Stimulated activated CD4-positive, alpha-beta T cell treated with anti-CD3 and anti-CD28 coated beads, TNF-alpha, amount 100 ng/mL, for 4 hours (primary cell): Measurements from ENCODE around the gene PIGQ.
A peak's percentile ranks its signal among the peaks of the same experiment; 100 is the strongest.
"Not testable (repeated sequence)": the region's sequence is repeated elsewhere in the genome, so short reads cannot be mapped to it uniquely, and the experiment has no call there.

Source experiments
- DNase-seq, 3 experiments: peaks; one replicate each; pipeline ENCODE4 v3.0.0-alpha.2; 2020; ENCODE audit warnings: low read depth in 3 of 3

PIGQ gene

GRCh38 chr16:586047-586644 is 16.4 kb downstream of the PIGQ start:
- no peak for DNase-seq

- DNase-seq: no peak
Observed at GRCh38 chr16:586645-587590, 17.1 kb downstream of the PIGQ start.

- peak in 1 of 3 experiments; percentile 43 for DNase-seq
Observed at GRCh38 chr16:588639-588888, 18.8 kb downstream of the PIGQ start.

- peak; percentile 95 to 100 (median 96) for DNase-seq
Observed at GRCh38 chr16:588889-589657, 19.3 kb downstream of the PIGQ start.

GRCh38 chr16:589658-590187 is 20.0 kb downstream of the PIGQ start, which contains the start of gene RAB40C:
Gene RAB40C, plus strand, starts transcription at chr16:590066. Its CDS starts 226 bp downstream, at chr16:590292.
- peak; percentile 98 to 99 (median 99) for DNase-seq

- DNase-seq: no peak
Observed at GRCh38 chr16:590188-590814, 20.5 kb downstream of the PIGQ start.

GRCh38 chr16:590815-591200 is 21.0 kb downstream of the PIGQ start:
- DNase-seq: no peak

GRCh38 chr16:591231-591630 is 21.5 kb downstream of the PIGQ start:
- DNase-seq: no peak

GRCh38 chr16:591892-592517 is 22.2 kb downstream of the PIGQ start:
- DNase-seq: no peak

GRCh38 chr16:592518-593306 is 22.9 kb downstream of the PIGQ start:
- DNase-seq: no peak

GRCh38 chr16:593406-593805 is 23.6 kb downstream of the PIGQ start:
- DNase-seq: no peak

- DNase-seq: no peak
Observed at GRCh38 chr16:593807-594206, 24.0 kb downstream of the PIGQ start.

GRCh38 chr16:595094-595528 is 25.3 kb downstream of the PIGQ start:
- no peak for DNase-seq

- DNase-seq: no peak
Observed at GRCh38 chr16:595942-596735, 26.4 kb downstream of the PIGQ start.

- no peak for DNase-seq
Observed at GRCh38 chr16:596736-597060, 26.9 kb downstream of the PIGQ start.

GRCh38 chr16:597655-598054 is 27.9 kb downstream of the PIGQ start:
- DNase-seq: not testable (repeated sequence)

GRCh38 chr16:598823-599739 is 29.3 kb downstream of the PIGQ start:
- DNase-seq: no peak

GRCh38 chr16:600781-601180 is 31.0 kb downstream of the PIGQ start:
- no peak for DNase-seq

- no peak for DNase-seq
Observed at GRCh38 chr16:603933-604332, 34.2 kb downstream of the PIGQ start.
